Erythroblast (primary cell): ENCODE measurements around the gene MPPED2.

Experiments
- GATA1 ChIP-seq: IDR thresholded peaks from 2 replicates; pipeline ENCODE4 v1.6.1; 2011; ENCODE audit warnings: low read depth, mild to moderate bottlenecking, control low read depth, low read length, moderate library complexity
- POLR2A ChIP-seq: IDR thresholded peaks from 2 replicates; pipeline ENCODE4 v1.6.1; 2011; ENCODE audit warnings: mild to moderate bottlenecking, low read length

DNA sequence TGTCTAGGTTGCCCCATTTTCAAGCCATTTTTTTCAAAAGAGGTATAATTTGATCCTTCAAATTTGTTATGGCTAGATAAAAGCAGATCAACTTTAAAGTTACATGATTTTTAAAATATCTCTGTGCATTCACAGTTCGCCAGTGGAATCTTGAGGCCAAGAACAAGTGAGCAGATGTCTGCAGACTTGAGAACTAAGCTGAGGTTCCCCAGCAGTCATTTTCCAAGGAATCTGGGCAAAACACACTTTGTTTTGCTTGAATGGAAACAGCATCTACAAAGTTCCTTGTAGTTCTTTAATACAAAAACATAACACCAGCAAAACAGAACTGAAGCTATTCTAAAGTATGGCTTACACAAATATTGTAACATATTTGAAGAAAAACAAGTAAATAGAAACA lies 7.7 kb downstream of the MPPED2 start:
- TF ChIP-seq POLR2A (no peak), GATA1 (no peak)
